Psoas muscle (tissue), 8 donors: Measurements from ENCODE around the gene BFSP2. TPM values are rescaled to one million over a fixed set of nuclear protein-coding genes. Genes with fewer than 3 reads are reported as not detected.

Experiments used
- ATAC-seq, 4 donors: fragments of 200-7000 bp; cut with Tn5 transposase; one replicate each; pipeline ENCODE4 v1.9.1; 2020; ENCODE audit warnings: moderate library complexity in 3 of 4, mild to moderate bottlenecking in 2 of 4
- DNase-seq, 2 donors: peaks; one replicate each; pipeline ENCODE4 v3.0.0-alpha.2; 2020
- H3K27ac ChIP-seq: fragments of 200-600 bp; one replicate; pipeline ENCODE4 v1.8.0; 2022
- H3K27me3 ChIP-seq, 3 donors: fragments of 200-600 bp in 1 of 3; one replicate each; pipeline versions ENCODE4 v1.6.1 to v1.8.0; 2013 to 2022; ENCODE audit warnings: low read length in 2 of 3, mild to moderate bottlenecking in 2 of 3, moderate library complexity in 1 of 3; ENCODE audit not compliant: insufficient read depth in 3 of 3
- H3K36me3 ChIP-seq, 2 donors: fragments of 200-600 bp in 1 of 2; one replicate each; pipeline versions ENCODE4 v1.6.1 to v1.8.0; 2013 to 2022; ENCODE audit warnings: low read depth in 1 of 2, mild to moderate bottlenecking in 1 of 2, moderate library complexity in 1 of 2; ENCODE audit not compliant: insufficient read depth in 1 of 2
- H3K4me1 ChIP-seq: fragments of 200-600 bp; one replicate; pipeline ENCODE4 v1.8.0; 2022
- H3K4me3 ChIP-seq: fragments of 200-600 bp; one replicate; pipeline ENCODE4 v1.8.0; 2022; ENCODE audit warnings: mild to moderate bottlenecking
- H3K9me3 ChIP-seq: fragments of 200-600 bp; one replicate; pipeline ENCODE4 v1.8.0; 2022
- WGBS, 3 donors: extraction: QIAGEN DNeasy Blood & Tissue Kit; methylation state at CpG; one replicate each; pipeline versions ENCODE4 v1.1.6 to v1.1.7; 2013; 5-methylcytosine and 5-hydroxymethylcytosine counted together
- intact Hi-C, 2 donors: fragments of 100-400 bp; cut with DNase I; formaldehyde crosslinking; loops; one replicate each; pipeline versions ENCODE4 v1.11.0 to v1.14.2; 2022
- polyA plus RNA-seq, 3 donors: library from polyadenylated mRNA; stranded (reverse); fragments of 200-250 nt; gene quantifications; one replicate each; pipeline ENCODE4 v1.2.3, GENCODE V29; 2013
- total RNA-seq, 4 donors: library from RNA; stranded (reverse); fragmentation: NEBNext Ultra II Directional in 2 of 4; extraction: Animal tissue kit (Norgen Biotek cat#: 25700) in 2 of 4; gene quantifications; one replicate each; pipeline versions ENCODE4 v1.2.1 to v1.2.4, GENCODE V29; 2021 to 2023
- TF ChIP-seq, protein P1 (sequence below): fragments of 200-600 bp; IDR thresholded peaks from one replicate; pipeline ENCODE4 v1.8.0; 2022; ENCODE audit warnings: antibody characterized with exemption
- donor health status: healthy with polysubstance abuse.
- donor health status: DM: no; HTN: no; CAD: no; lungs with moderate emphysema.
- donor health status: Bipolar disorder and iron deficiency.
- donor health status: healthy.
- donor health status: DM: yes; HTN: yes; CAD: no.
- donor health status: DM: no; HTN: no; CAD: no.
- donor health status: DM: no; HTN: no; CAD: no.
- donor health status: DM: yes; HTN: yes; CAD: no.

The BFSP2 gene
- total and polyA plus RNA-seq, 7 donors, result not detected

DNA sequence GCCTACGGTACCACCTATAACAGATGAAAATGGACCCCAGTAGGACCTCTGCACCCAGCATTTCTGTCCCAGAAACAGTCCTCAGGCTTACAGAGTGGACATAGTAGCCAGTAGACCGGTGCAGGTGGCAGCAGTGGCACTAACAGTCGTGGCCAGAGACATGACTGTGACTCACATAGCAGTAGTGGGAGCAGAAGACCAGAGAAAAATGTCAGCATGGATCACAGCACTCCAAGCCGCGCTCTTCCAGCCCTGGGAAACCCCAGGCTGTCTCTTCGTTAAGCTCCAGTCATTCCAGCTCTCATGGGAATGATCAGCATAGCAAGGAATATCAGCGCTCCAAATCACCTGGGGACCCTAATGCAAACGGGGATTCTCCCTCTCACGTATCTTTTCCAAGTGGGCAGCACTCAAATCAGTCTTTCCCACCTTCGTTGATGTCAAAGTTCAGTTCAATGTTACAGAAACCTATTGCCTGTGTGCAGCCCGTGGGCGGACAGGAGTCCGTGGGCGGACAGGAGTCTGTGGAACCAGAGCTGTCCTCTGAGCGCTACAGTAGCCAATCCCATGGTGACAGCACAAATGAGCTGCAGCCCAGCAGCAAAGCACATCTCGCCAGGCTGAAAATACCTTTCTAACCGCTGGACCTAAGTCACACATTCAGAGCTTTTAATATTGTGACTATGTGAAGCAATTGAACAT lies 10.5 kb downstream of the BFSP2 start:
- H3K4me3 ChIP-seq, result no peak overlapping the region
- H3K4me1 ChIP-seq, result peaks cover 3% of the 10 kb centered on the region
- 65 to 77% (median 75%) methylated on average over 17 of the region's 17 CpGs for WGBS, 3 donors
- no peaks in the 10 kb centered on the region for H3K36me3 ChIP-seq
- TF ChIP-seq, protein P1, sequence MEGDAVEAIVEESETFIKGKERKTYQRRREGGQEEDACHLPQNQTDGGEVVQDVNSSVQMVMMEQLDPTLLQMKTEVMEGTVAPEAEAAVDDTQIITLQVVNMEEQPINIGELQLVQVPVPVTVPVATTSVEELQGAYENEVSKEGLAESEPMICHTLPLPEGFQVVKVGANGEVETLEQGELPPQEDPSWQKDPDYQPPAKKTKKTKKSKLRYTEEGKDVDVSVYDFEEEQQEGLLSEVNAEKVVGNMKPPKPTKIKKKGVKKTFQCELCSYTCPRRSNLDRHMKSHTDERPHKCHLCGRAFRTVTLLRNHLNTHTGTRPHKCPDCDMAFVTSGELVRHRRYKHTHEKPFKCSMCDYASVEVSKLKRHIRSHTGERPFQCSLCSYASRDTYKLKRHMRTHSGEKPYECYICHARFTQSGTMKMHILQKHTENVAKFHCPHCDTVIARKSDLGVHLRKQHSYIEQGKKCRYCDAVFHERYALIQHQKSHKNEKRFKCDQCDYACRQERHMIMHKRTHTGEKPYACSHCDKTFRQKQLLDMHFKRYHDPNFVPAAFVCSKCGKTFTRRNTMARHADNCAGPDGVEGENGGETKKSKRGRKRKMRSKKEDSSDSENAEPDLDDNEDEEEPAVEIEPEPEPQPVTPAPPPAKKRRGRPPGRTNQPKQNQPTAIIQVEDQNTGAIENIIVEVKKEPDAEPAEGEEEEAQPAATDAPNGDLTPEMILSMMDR, result no peak
- intact Hi-C loops, result no loop called here
- H3K9me3 ChIP-seq, result no peaks in the 10 kb centered on the region
- peaks cover 0 to 6% (median 0%) of the 10 kb centered on the region in 3 donors for H3K27me3 ChIP-seq
- no peak overlapping the region for H3K27ac ChIP-seq
- ATAC-seq, result no peak
- DNase-seq, result no peak

DNA sequence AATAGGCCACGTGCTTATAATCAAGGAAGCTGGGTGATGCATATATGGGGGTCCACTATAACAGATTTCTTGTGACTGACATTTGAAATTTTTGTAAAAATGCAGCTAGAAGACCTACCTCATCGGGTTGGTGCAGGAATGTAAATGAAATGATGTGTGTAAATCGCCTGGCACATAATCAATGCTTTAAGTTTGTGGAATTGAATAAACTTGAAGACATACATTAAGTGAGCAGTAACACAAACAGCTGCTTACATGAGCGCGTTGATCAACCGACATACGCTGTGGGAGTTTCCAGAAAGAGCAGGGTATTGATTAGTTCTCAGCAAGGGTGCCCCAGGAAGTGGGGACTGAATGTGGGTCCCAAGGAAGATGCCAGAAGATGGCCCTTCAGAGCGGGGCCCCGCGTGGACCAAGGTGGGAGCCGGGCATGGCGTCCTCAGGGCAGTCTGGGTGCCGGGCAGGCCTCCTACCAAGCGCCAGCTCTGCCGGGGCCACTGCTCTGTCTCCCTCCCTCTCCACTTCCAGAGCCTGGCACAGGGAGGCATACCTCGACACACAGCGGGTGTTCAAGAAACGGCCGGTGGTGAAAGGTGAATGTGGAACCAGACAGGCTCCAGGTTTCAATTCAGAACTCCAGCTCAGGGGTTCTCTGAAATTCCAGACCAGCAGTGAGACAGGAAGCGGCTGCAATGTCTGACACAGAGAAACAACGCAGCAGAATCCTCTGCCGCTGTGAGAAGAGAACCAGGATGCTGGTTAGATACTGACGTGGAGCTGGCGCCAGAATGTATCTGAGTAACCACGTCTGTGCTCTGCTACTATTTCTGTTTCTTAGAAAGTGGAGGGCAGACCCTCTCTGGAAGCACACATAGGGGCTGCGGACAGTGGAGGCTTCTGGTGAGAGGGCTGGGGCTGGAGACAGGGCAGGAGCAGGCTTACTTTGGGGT lies 12.6 kb downstream of the BFSP2 start:
- Histone ChIP-seq H3K36me3 (no peaks in the 10 kb centered on the region), H3K4me1 (peaks cover 3% of the 10 kb centered on the region), H3K4me3 (no peak overlapping the region), H3K9me3 (no peaks in the 10 kb centered on the region), H3K27me3 (no peaks in the 10 kb centered on the region), H3K27ac (no peak overlapping the region)
- WGBS, 3 donors, result 67 to 73% (median 73%) methylated on average over 24 to 26 of the region's 26 CpGs
- TF ChIP-seq, protein P1, result no peak
- DNase-seq (no peak), ATAC-seq (no peak)
- intact Hi-C loops, result no loop called here

DNA sequence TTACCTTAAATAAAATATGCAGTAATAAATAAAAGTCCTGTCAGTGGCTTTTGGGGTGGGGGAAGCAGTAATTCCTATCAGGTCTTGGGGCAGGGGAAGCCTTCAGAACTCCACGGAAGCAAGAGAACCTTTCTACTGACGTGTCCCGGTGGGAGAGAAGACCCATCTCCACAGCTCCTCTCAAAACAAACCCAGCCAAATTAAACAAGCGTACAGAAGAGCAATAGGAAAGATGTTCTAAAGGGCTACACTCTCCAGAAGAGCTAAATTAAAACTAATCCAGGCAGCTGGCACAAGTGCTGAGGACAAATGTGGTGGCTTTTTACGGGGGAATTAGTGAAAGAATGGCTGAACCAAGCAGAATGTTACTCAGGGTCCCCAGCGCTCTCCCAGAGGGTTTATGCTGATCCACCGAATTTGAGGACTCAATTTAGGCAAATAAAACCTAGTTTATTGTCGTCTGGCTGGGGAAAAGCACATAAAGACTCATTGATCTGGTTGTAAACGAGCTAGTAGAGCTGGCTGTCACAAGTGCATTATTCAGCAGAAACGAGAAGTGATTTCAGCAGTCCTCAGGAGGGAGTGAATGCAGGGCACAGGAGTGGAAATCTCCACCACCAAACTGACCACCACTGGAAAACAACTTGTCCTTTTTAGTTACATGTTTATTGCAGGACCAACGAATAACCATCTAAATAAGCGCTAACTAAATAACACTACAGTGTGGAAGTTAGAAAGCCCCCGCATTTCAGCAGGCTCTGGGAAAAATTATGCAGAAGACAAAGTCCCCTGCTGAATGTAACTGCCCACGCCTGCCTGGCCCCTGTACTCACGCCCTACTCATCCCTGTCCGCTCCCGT lies 13.5 kb downstream of the BFSP2 start:
- Histone ChIP-seq H3K27ac (no peak overlapping the region), H3K4me1 (peaks cover 3% of the 10 kb centered on the region), H3K4me3 (peak overlapping the region; percentile 31), H3K27me3 (peaks cover 0 to 2% (median 0%) of the 10 kb centered on the region in 3 donors), H3K9me3 (no peaks in the 10 kb centered on the region), H3K36me3 (no peaks in the 10 kb centered on the region)
- TF ChIP-seq, protein P1, result no peak
- intact Hi-C loops, result no loop called here
- DNase-seq (no peak), ATAC-seq (peak in 2 of 4 donors; percentile 50 to 67)
- 15 to 19% (median 19%) methylated on average over 17 of the region's 17 CpGs for WGBS, 3 donors

GRCh38 chr3:133414021-133414392 lies 14.2 kb downstream of the BFSP2 start:
- DNase-seq (no peak), ATAC-seq (no peak)
- 79 to 92% (median 82%) methylated on average over 4 of the region's 4 CpGs for WGBS, 3 donors
- H3K9me3 ChIP-seq, result no peaks in the 10 kb centered on the region
- TF ChIP-seq, protein P1, result no peak
- H3K27me3 ChIP-seq, result peaks cover 0 to 9% (median 0%) of the 10 kb centered on the region in 3 donors
- intact Hi-C loops, result no loop called here
- H3K4me1 ChIP-seq, result peaks cover 3% of the 10 kb centered on the region
- no peaks in the 10 kb centered on the region for H3K36me3 ChIP-seq
- H3K4me3 ChIP-seq, result no peak overlapping the region
- H3K27ac ChIP-seq, result no peak overlapping the region
